Right kidney (tissue), 1 donor: Measurements from ENCODE around the gene ANXA1.

Source experiments
- DNase-seq: peaks from one replicate; pipeline ENCODE4 v3.0.0-alpha.2; 2016

ANXA1 gene

GRCh38 chr9:73137286-73137899 lies 14.3 kb upstream of the ANXA1 start:
- DNase-seq, result no peak

GRCh38 chr9:73137914-73138313 lies 13.8 kb upstream of the ANXA1 start:
- no peak for DNase-seq

GRCh38 chr9:73138516-73138915 lies 13.1 kb upstream of the ANXA1 start:
- DNase-seq, result no peak

GRCh38 chr9:73141282-73141681 lies 10.4 kb upstream of the ANXA1 start:
- no peak for DNase-seq

- DNase-seq, result no peak
Measured at GRCh38 chr9:73143711-73144328, 7.8 kb upstream of the ANXA1 start.

GRCh38 chr9:73146111-73146815 lies 5.4 kb upstream of the ANXA1 start:
- DNase-seq, result no peak

- no peak for DNase-seq
Measured at GRCh38 chr9:73148447-73148937, 3.2 kb upstream of the ANXA1 start.

GRCh38 chr9:73149371-73150067 lies 2.1 kb upstream of the ANXA1 start:
- no peak for DNase-seq

- DNase-seq, result no peak
Measured at GRCh38 chr9:73152543-73152844, 829 bp downstream of the ANXA1 start.

- DNase-seq, result no peak
Measured at GRCh38 chr9:73152953-73153352, 1.3 kb downstream of the ANXA1 start.

GRCh38 chr9:73153793-73154227 lies 2.1 kb downstream of the ANXA1 start:
- no peak for DNase-seq

- no peak for DNase-seq
Measured at GRCh38 chr9:73154271-73154670, 2.6 kb downstream of the ANXA1 start.

- DNase-seq, result no peak
Measured at GRCh38 chr9:73154722-73155121, 3.1 kb downstream of the ANXA1 start.

- no peak for DNase-seq
Measured at GRCh38 chr9:73155377-73155776, 3.7 kb downstream of the ANXA1 start.

GRCh38 chr9:73155968-73156864 lies 4.6 kb downstream of the ANXA1 start:
- no peak for DNase-seq

GRCh38 chr9:73156865-73157187 lies 5.2 kb downstream of the ANXA1 start:
- no peak for DNase-seq

GRCh38 chr9:73157811-73158210 lies 6.1 kb downstream of the ANXA1 start:
- DNase-seq, result no peak

GRCh38 chr9:73158723-73159122 lies 7.1 kb downstream of the ANXA1 start:
- DNase-seq, result no peak

- DNase-seq, result no peak
Measured at GRCh38 chr9:73160868-73161267, 9.2 kb downstream of the ANXA1 start.

GRCh38 chr9:73162987-73163768 lies 11.5 kb downstream of the ANXA1 start:
- no peak for DNase-seq

GRCh38 chr9:73165911-73166310 lies 14.2 kb downstream of the ANXA1 start:
- no peak for DNase-seq
